ENCODE data around the gene STPG1. TPM values are rescaled to one million over a fixed set of nuclear protein-coding genes. Genes with fewer than 3 reads are reported as not detected.

Gene STPG1
- polyA plus RNA-seq, 1 donor from 2014 or later: 0.89 TPM

DNA sequence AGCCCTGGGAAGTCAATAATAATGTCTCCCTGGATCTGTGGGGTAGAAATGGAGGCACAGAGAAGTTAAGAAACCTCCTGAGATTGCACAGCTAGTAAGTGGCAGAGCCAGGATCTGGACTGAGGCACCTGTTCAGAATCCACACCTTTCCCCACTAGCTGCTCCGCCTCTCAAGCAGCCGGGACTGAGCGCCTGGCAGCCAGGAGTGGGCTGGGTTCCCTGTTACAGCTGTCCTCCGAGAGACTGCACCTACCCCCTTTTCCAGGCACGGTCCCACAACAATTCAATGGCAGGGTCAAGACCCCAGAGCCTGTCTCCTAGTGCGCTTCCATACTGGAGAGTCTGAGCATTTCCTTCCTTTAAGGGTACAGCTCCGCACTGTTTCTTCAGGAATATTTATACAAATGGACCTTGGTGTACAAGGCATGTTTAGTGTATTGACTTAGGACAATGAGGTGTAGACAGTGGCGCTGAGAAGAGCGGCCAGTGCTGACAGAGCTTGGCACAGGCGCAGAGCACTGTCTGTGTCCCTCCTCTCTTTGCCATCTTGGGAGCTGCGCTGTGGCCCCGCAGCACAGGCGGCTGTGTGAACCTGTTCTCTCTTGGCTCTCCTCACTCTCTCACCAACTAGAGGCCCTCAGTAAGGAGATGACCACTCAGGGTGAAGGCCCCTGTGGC lies 70.0 kb downstream of the STPG1 start:
- Histone ChIP-seq H3F3A (ENCODE audit: insufficient read depth, low read length, poor library complexity, severe bottlenecking) (no peaks in the 10 kb centered on the region), H2AFZ (ENCODE audit: low read depth, low read length) (no peak overlapping the region), H3K79me2 (replicated peaks; ENCODE audit: insufficient read depth, low read length) (no peaks in the 10 kb centered on the region), H3K9me2 (ENCODE audit: insufficient read depth, low read length) (no peaks in the 10 kb centered on the region), H3K27me3 (ENCODE audit: insufficient read depth, low read depth, low read length) (no peaks in the 10 kb centered on the region), H3K27ac (ENCODE audit: low read length) (no peak overlapping the region), H3K36me3 (ENCODE audit: insufficient read depth, low read length) (no peaks in the 10 kb centered on the region), H3K9me3 (ENCODE audit: low read length) (no peaks in the 10 kb centered on the region), H4K20me1 (ENCODE audit: insufficient read depth) (no peaks in the 10 kb centered on the region), H3K4me2 (ENCODE audit: low read length) (no peak overlapping the region), H3K9ac (ENCODE audit: low read length) (no peak overlapping the region), H3K4me3 (ENCODE audit: low read length) (no peak overlapping the region)
- TF ChIP-seq EZH2 (IDR thresholded peaks at IDR 0.05; ENCODE audit: borderline replicate concordance, insufficient read depth, low read length, poor library complexity, severe bottlenecking): no peak
- TF ChIP-seq, protein P1, sequence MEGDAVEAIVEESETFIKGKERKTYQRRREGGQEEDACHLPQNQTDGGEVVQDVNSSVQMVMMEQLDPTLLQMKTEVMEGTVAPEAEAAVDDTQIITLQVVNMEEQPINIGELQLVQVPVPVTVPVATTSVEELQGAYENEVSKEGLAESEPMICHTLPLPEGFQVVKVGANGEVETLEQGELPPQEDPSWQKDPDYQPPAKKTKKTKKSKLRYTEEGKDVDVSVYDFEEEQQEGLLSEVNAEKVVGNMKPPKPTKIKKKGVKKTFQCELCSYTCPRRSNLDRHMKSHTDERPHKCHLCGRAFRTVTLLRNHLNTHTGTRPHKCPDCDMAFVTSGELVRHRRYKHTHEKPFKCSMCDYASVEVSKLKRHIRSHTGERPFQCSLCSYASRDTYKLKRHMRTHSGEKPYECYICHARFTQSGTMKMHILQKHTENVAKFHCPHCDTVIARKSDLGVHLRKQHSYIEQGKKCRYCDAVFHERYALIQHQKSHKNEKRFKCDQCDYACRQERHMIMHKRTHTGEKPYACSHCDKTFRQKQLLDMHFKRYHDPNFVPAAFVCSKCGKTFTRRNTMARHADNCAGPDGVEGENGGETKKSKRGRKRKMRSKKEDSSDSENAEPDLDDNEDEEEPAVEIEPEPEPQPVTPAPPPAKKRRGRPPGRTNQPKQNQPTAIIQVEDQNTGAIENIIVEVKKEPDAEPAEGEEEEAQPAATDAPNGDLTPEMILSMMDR (IDR thresholded peaks at IDR 0.05; ENCODE audit: poor library complexity, severe bottlenecking): no peak
- TF ChIP-seq RAD21 (conservative IDR thresholded peaks at IDR 0.05): no peak
- no peak for TF ChIP-seq TAF1 (IDR thresholded peaks at IDR 0.05; ENCODE audit: low read depth)
- no peak for TF ChIP-seq SMC3 (conservative IDR thresholded peaks at IDR 0.05; ENCODE audit: poor library complexity)
- no peak for TF ChIP-seq MXI1 (conservative IDR thresholded peaks at IDR 0.05; ENCODE audit: poor library complexity, severe bottlenecking)
- TF ChIP-seq EP300 (conservative IDR thresholded peaks at IDR 0.05; ENCODE audit: poor library complexity, severe bottlenecking): no peak
- no peak for TF ChIP-seq POLR2AphosphoS5 (IDR thresholded peaks at IDR 0.05)
- TF ChIP-seq, protein P2, sequence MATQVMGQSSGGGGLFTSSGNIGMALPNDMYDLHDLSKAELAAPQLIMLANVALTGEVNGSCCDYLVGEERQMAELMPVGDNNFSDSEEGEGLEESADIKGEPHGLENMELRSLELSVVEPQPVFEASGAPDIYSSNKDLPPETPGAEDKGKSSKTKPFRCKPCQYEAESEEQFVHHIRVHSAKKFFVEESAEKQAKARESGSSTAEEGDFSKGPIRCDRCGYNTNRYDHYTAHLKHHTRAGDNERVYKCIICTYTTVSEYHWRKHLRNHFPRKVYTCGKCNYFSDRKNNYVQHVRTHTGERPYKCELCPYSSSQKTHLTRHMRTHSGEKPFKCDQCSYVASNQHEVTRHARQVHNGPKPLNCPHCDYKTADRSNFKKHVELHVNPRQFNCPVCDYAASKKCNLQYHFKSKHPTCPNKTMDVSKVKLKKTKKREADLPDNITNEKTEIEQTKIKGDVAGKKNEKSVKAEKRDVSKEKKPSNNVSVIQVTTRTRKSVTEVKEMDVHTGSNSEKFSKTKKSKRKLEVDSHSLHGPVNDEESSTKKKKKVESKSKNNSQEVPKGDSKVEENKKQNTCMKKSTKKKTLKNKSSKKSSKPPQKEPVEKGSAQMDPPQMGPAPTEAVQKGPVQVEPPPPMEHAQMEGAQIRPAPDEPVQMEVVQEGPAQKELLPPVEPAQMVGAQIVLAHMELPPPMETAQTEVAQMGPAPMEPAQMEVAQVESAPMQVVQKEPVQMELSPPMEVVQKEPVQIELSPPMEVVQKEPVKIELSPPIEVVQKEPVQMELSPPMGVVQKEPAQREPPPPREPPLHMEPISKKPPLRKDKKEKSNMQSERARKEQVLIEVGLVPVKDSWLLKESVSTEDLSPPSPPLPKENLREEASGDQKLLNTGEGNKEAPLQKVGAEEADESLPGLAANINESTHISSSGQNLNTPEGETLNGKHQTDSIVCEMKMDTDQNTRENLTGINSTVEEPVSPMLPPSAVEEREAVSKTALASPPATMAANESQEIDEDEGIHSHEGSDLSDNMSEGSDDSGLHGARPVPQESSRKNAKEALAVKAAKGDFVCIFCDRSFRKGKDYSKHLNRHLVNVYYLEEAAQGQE (IDR thresholded peaks at IDR 0.05; ENCODE audit: borderline replicate concordance): no peak

DNA sequence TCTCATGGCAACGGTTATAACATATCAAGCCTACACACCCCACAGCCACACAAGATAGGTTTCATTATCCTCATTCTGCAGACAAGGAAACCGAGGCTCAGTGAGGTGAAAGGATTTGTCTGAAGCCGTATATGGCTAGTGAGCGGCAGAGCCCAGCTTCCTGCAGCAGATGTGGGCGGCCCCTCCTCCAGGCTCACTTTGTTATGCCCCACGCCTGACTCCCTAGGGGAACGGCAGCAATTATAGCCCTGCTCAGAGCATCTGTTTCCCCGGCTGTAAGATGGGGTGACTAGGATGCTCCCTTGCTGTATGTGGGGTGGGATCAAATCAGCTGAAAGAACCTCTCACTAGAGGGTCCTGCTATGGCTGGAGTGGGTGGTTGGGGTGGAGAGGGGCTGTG lies 72.3 kb downstream of the STPG1 start:
- H3K9me3 ChIP-seq (ENCODE audit: low read length): no peaks in the 10 kb centered on the region
- H3K4me3 ChIP-seq (ENCODE audit: low read length): no peak overlapping the region
- no peak overlapping the region for H3K27ac ChIP-seq (ENCODE audit: low read length)
- H3K36me3 ChIP-seq (ENCODE audit: insufficient read depth, low read length): no peaks in the 10 kb centered on the region
- no peaks in the 10 kb centered on the region for H3K9me2 ChIP-seq (ENCODE audit: insufficient read depth, low read length)
- no peaks in the 10 kb centered on the region for H3K79me2 ChIP-seq (replicated peaks; ENCODE audit: insufficient read depth, low read length)
- no peaks in the 10 kb centered on the region for H4K20me1 ChIP-seq (ENCODE audit: insufficient read depth)
- TF ChIP-seq, protein P1 (IDR thresholded peaks at IDR 0.05; ENCODE audit: poor library complexity, severe bottlenecking): no peak
- TF ChIP-seq POLR2AphosphoS5 (IDR thresholded peaks at IDR 0.05) (no peak), RAD21 (conservative IDR thresholded peaks at IDR 0.05) (no peak), EZH2 (IDR thresholded peaks at IDR 0.05; ENCODE audit: borderline replicate concordance, insufficient read depth, low read length, poor library complexity, severe bottlenecking) (no peak), MXI1 (conservative IDR thresholded peaks at IDR 0.05; ENCODE audit: poor library complexity, severe bottlenecking) (no peak), SMC3 (conservative IDR thresholded peaks at IDR 0.05; ENCODE audit: poor library complexity) (no peak), EP300 (conservative IDR thresholded peaks at IDR 0.05; ENCODE audit: poor library complexity, severe bottlenecking) (no peak), TAF1 (IDR thresholded peaks at IDR 0.05; ENCODE audit: low read depth) (no peak)
- TF ChIP-seq, protein P2 (IDR thresholded peaks at IDR 0.05; ENCODE audit: borderline replicate concordance): no peak
- H2AFZ ChIP-seq (ENCODE audit: low read depth, low read length): no peak overlapping the region
- no peaks in the 10 kb centered on the region for H3F3A ChIP-seq (ENCODE audit: insufficient read depth, low read length, poor library complexity, severe bottlenecking)
- no peaks in the 10 kb centered on the region for H3K27me3 ChIP-seq (ENCODE audit: insufficient read depth, low read depth, low read length)
- no peak overlapping the region for H3K9ac ChIP-seq (ENCODE audit: low read length)
- no peak overlapping the region for H3K4me2 ChIP-seq (ENCODE audit: low read length)

Measured in neural cell (in vitro differentiated cells).